GM12878 (cell line): ENCODE results near the gene C1QBP. TPM values are rescaled to one million over a fixed set of nuclear protein-coding genes. Genes with fewer than 3 reads are reported as not detected.

ENCODE experiments used
- BACH1 ChIP-seq: fragments of 450-650 bp; IDR thresholded peaks from 2 replicates; pipeline ENCODE4 v1.6.1; 2017; ENCODE audit warnings: mild to moderate bottlenecking, borderline replicate concordance
- CHD2 ChIP-seq: IDR thresholded peaks from 2 replicates; pipeline ENCODE4 v1.6.1; 2011; ENCODE audit warnings: low read depth, low read length, improper control_type of control experiment, borderline replicate concordance
- CHD4 ChIP-seq: fragments of 200-600 bp; sonication (generic); IDR thresholded peaks from 2 replicates; pipeline ENCODE4 v1.6.1; 2016; ENCODE audit warnings: mild to moderate bottlenecking
- GABPA ChIP-seq: IDR thresholded peaks from 2 replicates; pipeline ENCODE4 v1.6.1; 2014; ENCODE audit warnings: antibody characterized with exemption, low read depth, mild to moderate bottlenecking, inconsistent platforms
- GATAD2B ChIP-seq: fragments of 450-650 bp; conservative IDR thresholded peaks from 2 replicates; pipeline ENCODE4 v1.6.1; 2017; ENCODE audit warnings: low read depth, mild to moderate bottlenecking, moderate library complexity
- HDAC6 ChIP-seq: fragments of 200-600 bp; sonication (generic); IDR thresholded peaks from one replicate; pipeline ENCODE4 v1.8.0; 2017; ENCODE audit warnings: antibody characterized with exemption; ENCODE audit not compliant: unreplicated experiment
- HDGF ChIP-seq: fragments of 450-650 bp; IDR thresholded peaks from 2 replicates; pipeline ENCODE4 v1.6.1; 2016; ENCODE audit warnings: antibody characterized with exemption
- IRF3 ChIP-seq: fragments of 450-650 bp; IDR thresholded peaks from 2 replicates; pipeline ENCODE4 v1.6.1; 2014; ENCODE audit warnings: mild to moderate bottlenecking
- LARP7 ChIP-seq: fragments of 450-650 bp; IDR thresholded peaks from 2 replicates; pipeline ENCODE4 v1.6.1; 2017; ENCODE audit warnings: mild to moderate bottlenecking
- MTA2 ChIP-seq: fragments of 450-650 bp; IDR thresholded peaks from 2 replicates; pipeline ENCODE4 v1.6.1; 2016; ENCODE audit warnings: low read depth, mild to moderate bottlenecking, moderate library complexity
- MTA3 ChIP-seq: IDR thresholded peaks from 2 replicates; pipeline ENCODE4 v1.6.1; 2012; ENCODE audit warnings: low read length, inconsistent platforms, borderline replicate concordance
- NR2C1 ChIP-seq: fragments of 450-650 bp; IDR thresholded peaks from 2 replicates; pipeline ENCODE4 v1.6.1; 2017; ENCODE audit warnings: antibody characterized with exemption, mild to moderate bottlenecking, moderate library complexity
- PAX5 ChIP-seq: IDR thresholded peaks from 2 replicates; pipeline ENCODE4 v1.6.1; 2011; ENCODE audit warnings: low read depth, low read length, borderline replicate concordance
- POLR2A ChIP-seq: IDR thresholded peaks from 2 replicates; pipeline ENCODE4 v1.6.1; 2011; ENCODE audit warnings: low read depth, mild to moderate bottlenecking, low read length
- POLR2AphosphoS2 ChIP-seq: IDR thresholded peaks from 2 replicates; pipeline ENCODE4 v1.6.1; 2011; ENCODE audit warnings: low read depth, mild to moderate bottlenecking, low read length, improper control_type of control experiment, moderate library complexity
- PRDM15 ChIP-seq: fragments of 450-650 bp; formaldehyde crosslinking; IDR thresholded peaks from 2 replicates; pipeline ENCODE4 v1.4.0; 2020; ENCODE audit warnings: mild to moderate bottlenecking, moderate library complexity
- RAD51 ChIP-seq: fragments of 450-650 bp; IDR thresholded peaks from 2 replicates; pipeline ENCODE4 v1.6.1; 2016; ENCODE audit warnings: moderate library complexity, mild to moderate bottlenecking, inconsistent platforms
- RELA ChIP-seq: fragments of 450-650 bp; IDR thresholded peaks from 2 replicates; pipeline ENCODE4 v1.8.0; 2014; ENCODE audit warnings: borderline replicate concordance; ENCODE audit not compliant: partially characterized antibody
- RFX5 ChIP-seq: IDR thresholded peaks from 2 replicates; pipeline ENCODE4 v1.6.1; 2011; ENCODE audit warnings: low read depth, low read length, improper control_type of control experiment
- SMARCA5 ChIP-seq: fragments of 450-650 bp; IDR thresholded peaks from 2 replicates; pipeline ENCODE4 v1.6.1; 2017; ENCODE audit warnings: mild to moderate bottlenecking
- SP1 ChIP-seq: IDR thresholded peaks from one replicate; pipeline ENCODE4 v1.6.1; 2011; ENCODE audit warnings: low read depth, low read length
- SUPT20H ChIP-seq: IDR thresholded peaks from 2 replicates; pipeline ENCODE4 v1.6.1; 2011; ENCODE audit warnings: low read depth, mild to moderate bottlenecking, low read length, moderate library complexity, borderline replicate concordance; ENCODE audit not compliant: control insufficient read depth
- ZNF217 ChIP-seq: fragments of 450-650 bp; IDR thresholded peaks from 2 replicates; pipeline ENCODE4 v1.6.1; 2017; ENCODE audit warnings: antibody characterized with exemption, mild to moderate bottlenecking
- ZNF592 ChIP-seq: fragments of 450-650 bp; IDR thresholded peaks from 2 replicates; pipeline ENCODE4 v1.6.1; 2017; ENCODE audit warnings: mild to moderate bottlenecking, moderate library complexity
- ZSCAN29 ChIP-seq: fragments of 450-650 bp; IDR thresholded peaks from 2 replicates; pipeline ENCODE4 v1.6.1; 2017; ENCODE audit warnings: mild to moderate bottlenecking, moderate library complexity
- polyA plus RNA-seq, 11 experiments: library from polyadenylated mRNA; depleted of rRNA in 4 of 11; unstranded in 6 of 11; stranded (reverse) in 5 of 11; fragments of >200 nt; fragmentation: Nextera tagmentation in 4 of 11; fragmentation: Illumina TruSeq in 1 of 11; extraction: Ambion mirVana in 4 of 11; extraction: Trizol in 1 of 11; gene quantifications; 1 replicate in 1 of 11; 2 replicates in 10 of 11; pipeline versions ENCODE4 v1.2.1 to v1.2.3, GENCODE V29; 2011 to 2016; ENCODE audit warnings: inconsistent platforms in 2 of 11, missing spikeins in 2 of 11, low read depth in 1 of 11
- total RNA-seq, 4 experiments: library from RNA; depleted of rRNA in 3 of 4; stranded (reverse); fragments of >200 nt in 3 of 4; fragmentation: Illumina TruSeq in 1 of 4; extraction: Trizol in 1 of 4; gene quantifications; 2 replicates each; pipeline versions ENCODE4 v1.2.1 to v1.2.3, GENCODE V29; 2013 to 2021

C1QBP gene
- total and polyA plus RNA-seq, 10 of the 15 experiments (the other 5 are each of a cell fraction or from before 2014, with no cell fraction given): 124 to 989 (median 429) TPM

GRCh38 chr17:5419356-5419958 is 19.5 kb downstream of the C1QBP start, which contains the start of gene NUP88 (continued):
- peak; percentile 47; the same call in 1 of the 2 replicates for TF ChIP-seq CHD2
- TF ChIP-seq PRDM15 (CRISPR knock-in tag): no peak
- peak; percentile 78; the same call in 1 of the 2 replicates for TF ChIP-seq POLR2AphosphoS2
- TF ChIP-seq ZNF592: no peak
- no peak for TF ChIP-seq SUPT20H
- TF ChIP-seq GABPA: peak; percentile 75
- peak; percentile 10 for TF ChIP-seq RELA
- TF ChIP-seq ZSCAN29: no peak
- peak; percentile 77; the same call in 1 of the 2 replicates for TF ChIP-seq IRF3
- TF ChIP-seq RFX5: peak; percentile 80; the same call in 1 of the 2 replicates
- TF ChIP-seq GATAD2B: 0 out of 2 replicates have a peak, but pooled peaks have one; percentile 36
- TF ChIP-seq POLR2A: peak; percentile 95
- no peak for TF ChIP-seq ZNF217
- TF ChIP-seq SP1: peak; percentile 90
- peak; percentile 14; the same call in 1 of the 2 replicates for TF ChIP-seq SMARCA5
- no peak for TF ChIP-seq MTA3
- TF ChIP-seq BACH1: no peak
- TF ChIP-seq LARP7: peak; percentile 27
- peak; percentile 83; the same call in 1 of the 2 replicates for TF ChIP-seq HDGF
- no peak for TF ChIP-seq HDAC6
- TF ChIP-seq RAD51: no peak; the same call in 1 of the 2 replicates
- TF ChIP-seq NR2C1: peak; percentile 91
- TF ChIP-seq CHD4: no peak
- TF ChIP-seq PAX5: peak; percentile 9; the same call in 1 of the 2 replicates
- TF ChIP-seq MTA2: 0 out of 2 replicates have a peak, but pooled peaks have one; percentile 0
